Psoas muscle (tissue), 8 donors: Measurements from ENCODE around the gene PACSIN3. TPM values are rescaled to one million over a fixed set of nuclear protein-coding genes. Genes with fewer than 3 reads are reported as not detected.

ENCODE experiments used
- ATAC-seq, 4 donors: fragments of 200-7000 bp; cut with Tn5 transposase; one replicate each; pipeline ENCODE4 v1.9.1; 2020; ENCODE audit warnings: moderate library complexity in 3 of 4, mild to moderate bottlenecking in 2 of 4
- DNase-seq, 2 donors: peaks; one replicate each; pipeline ENCODE4 v3.0.0-alpha.2; 2020
- H3K27ac ChIP-seq: fragments of 200-600 bp; one replicate; pipeline ENCODE4 v1.8.0; 2022
- H3K27me3 ChIP-seq, 3 donors: fragments of 200-600 bp in 1 of 3; one replicate each; pipeline versions ENCODE4 v1.6.1 to v1.8.0; 2013 to 2022; ENCODE audit warnings: low read length in 2 of 3, mild to moderate bottlenecking in 2 of 3, moderate library complexity in 1 of 3; ENCODE audit not compliant: insufficient read depth in 3 of 3
- H3K36me3 ChIP-seq, 2 donors: fragments of 200-600 bp in 1 of 2; one replicate each; pipeline versions ENCODE4 v1.6.1 to v1.8.0; 2013 to 2022; ENCODE audit warnings: low read depth in 1 of 2, mild to moderate bottlenecking in 1 of 2, moderate library complexity in 1 of 2; ENCODE audit not compliant: insufficient read depth in 1 of 2
- H3K4me1 ChIP-seq: fragments of 200-600 bp; one replicate; pipeline ENCODE4 v1.8.0; 2022
- H3K4me3 ChIP-seq: fragments of 200-600 bp; one replicate; pipeline ENCODE4 v1.8.0; 2022; ENCODE audit warnings: mild to moderate bottlenecking
- H3K9me3 ChIP-seq: fragments of 200-600 bp; one replicate; pipeline ENCODE4 v1.8.0; 2022
- WGBS, 3 donors: extraction: QIAGEN DNeasy Blood & Tissue Kit; methylation state at CpG; one replicate each; pipeline versions ENCODE4 v1.1.6 to v1.1.7; 2013; 5-methylcytosine and 5-hydroxymethylcytosine counted together
- intact Hi-C, 2 donors: fragments of 100-400 bp; cut with DNase I; formaldehyde crosslinking; loops; one replicate each; pipeline versions ENCODE4 v1.11.0 to v1.14.2; 2022
- polyA plus RNA-seq, 3 donors: library from polyadenylated mRNA; stranded (reverse); fragments of 200-250 nt; gene quantifications; one replicate each; pipeline ENCODE4 v1.2.3, GENCODE V29; 2013
- total RNA-seq, 4 donors: library from RNA; stranded (reverse); fragmentation: NEBNext Ultra II Directional in 2 of 4; extraction: Animal tissue kit (Norgen Biotek cat#: 25700) in 2 of 4; gene quantifications; one replicate each; pipeline versions ENCODE4 v1.2.1 to v1.2.4, GENCODE V29; 2021 to 2023
- TF ChIP-seq, protein P1 (sequence below): fragments of 200-600 bp; IDR thresholded peaks from one replicate; pipeline ENCODE4 v1.8.0; 2022; ENCODE audit warnings: antibody characterized with exemption
- donor health status: healthy with polysubstance abuse.
- donor health status: DM: no; HTN: no; CAD: no; lungs with moderate emphysema.
- donor health status: Bipolar disorder and iron deficiency.
- donor health status: healthy.
- donor health status: DM: yes; HTN: yes; CAD: no.
- donor health status: DM: no; HTN: no; CAD: no.
- donor health status: DM: no; HTN: no; CAD: no.
- donor health status: DM: yes; HTN: yes; CAD: no.

Gene PACSIN3
- total and polyA plus RNA-seq, 7 donors: 90.4 to 430 (median 284) TPM

GRCh38 chr11:47183031-47183856 lies 3.0 kb downstream of the PACSIN3 start:
- TF ChIP-seq, protein P1, sequence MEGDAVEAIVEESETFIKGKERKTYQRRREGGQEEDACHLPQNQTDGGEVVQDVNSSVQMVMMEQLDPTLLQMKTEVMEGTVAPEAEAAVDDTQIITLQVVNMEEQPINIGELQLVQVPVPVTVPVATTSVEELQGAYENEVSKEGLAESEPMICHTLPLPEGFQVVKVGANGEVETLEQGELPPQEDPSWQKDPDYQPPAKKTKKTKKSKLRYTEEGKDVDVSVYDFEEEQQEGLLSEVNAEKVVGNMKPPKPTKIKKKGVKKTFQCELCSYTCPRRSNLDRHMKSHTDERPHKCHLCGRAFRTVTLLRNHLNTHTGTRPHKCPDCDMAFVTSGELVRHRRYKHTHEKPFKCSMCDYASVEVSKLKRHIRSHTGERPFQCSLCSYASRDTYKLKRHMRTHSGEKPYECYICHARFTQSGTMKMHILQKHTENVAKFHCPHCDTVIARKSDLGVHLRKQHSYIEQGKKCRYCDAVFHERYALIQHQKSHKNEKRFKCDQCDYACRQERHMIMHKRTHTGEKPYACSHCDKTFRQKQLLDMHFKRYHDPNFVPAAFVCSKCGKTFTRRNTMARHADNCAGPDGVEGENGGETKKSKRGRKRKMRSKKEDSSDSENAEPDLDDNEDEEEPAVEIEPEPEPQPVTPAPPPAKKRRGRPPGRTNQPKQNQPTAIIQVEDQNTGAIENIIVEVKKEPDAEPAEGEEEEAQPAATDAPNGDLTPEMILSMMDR: no peak
- DNase-seq (peak; percentile 65 to 90), ATAC-seq (peak; percentile 49 to 56 (median 51))
- peaks cover 60% of the 10 kb centered on the region for H3K4me1 ChIP-seq
- no peaks in the 10 kb centered on the region for H3K27me3 ChIP-seq
- H3K4me3 ChIP-seq: peak overlapping the region; percentile 93
- WGBS, 3 donors: 36 to 43% (median 40%) methylated on average over 21 to 25 of the region's 25 CpGs
- H3K27ac ChIP-seq: peak overlapping the region; percentile 95
- intact Hi-C loops: loop anchor here (5.0 kb wide), 1 partner anchor 174 kb away; no protein-coding TSS in a partner anchor
- peaks cover 0 to 42% of the 10 kb centered on the region in 2 donors for H3K36me3 ChIP-seq
- no peaks in the 10 kb centered on the region for H3K9me3 ChIP-seq

DNA sequence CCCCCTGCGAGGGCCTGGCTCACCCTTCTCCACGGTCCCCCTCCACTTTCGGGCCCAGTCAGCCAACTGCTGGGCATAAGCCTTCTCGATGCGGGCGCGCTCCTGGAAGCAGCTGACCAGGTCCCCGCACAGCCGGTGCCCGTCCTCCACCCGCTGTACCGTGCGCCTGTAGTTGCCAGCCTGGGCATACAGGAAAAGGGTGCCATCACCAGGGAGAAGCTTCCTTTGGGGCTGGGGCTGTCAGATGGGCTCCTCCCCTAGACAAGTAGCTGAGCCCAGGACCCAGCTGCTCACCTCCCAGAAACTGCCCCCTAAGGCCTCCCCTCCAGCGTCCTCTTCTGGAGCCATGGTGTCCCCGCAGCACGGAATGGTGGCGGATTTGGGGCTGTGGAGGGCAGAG lies 3.9 kb downstream of the PACSIN3 start:
- no peaks in the 10 kb centered on the region for H3K9me3 ChIP-seq
- H3K27me3 ChIP-seq: no peaks in the 10 kb centered on the region
- peak overlapping the region; percentile 93 for H3K4me3 ChIP-seq
- intact Hi-C loops: loop anchor here (5.0 kb wide), 1 partner anchor 175 kb away; no protein-coding TSS in a partner anchor
- DNase-seq: peak; percentile 24 to 71
- peaks cover 60% of the 10 kb centered on the region for H3K4me1 ChIP-seq
- ATAC-seq: peak in 3 of 4 donors; percentile 1 to 5 (median 4)
- TF ChIP-seq, protein P1: no peak
- WGBS, 3 donors: 39 to 60% (median 41%) methylated on average over 16 to 17 of the region's 17 CpGs
- H3K36me3 ChIP-seq: peaks cover 0 to 47% of the 10 kb centered on the region in 2 donors
- peak overlapping the region; percentile 95 for H3K27ac ChIP-seq

DNA sequence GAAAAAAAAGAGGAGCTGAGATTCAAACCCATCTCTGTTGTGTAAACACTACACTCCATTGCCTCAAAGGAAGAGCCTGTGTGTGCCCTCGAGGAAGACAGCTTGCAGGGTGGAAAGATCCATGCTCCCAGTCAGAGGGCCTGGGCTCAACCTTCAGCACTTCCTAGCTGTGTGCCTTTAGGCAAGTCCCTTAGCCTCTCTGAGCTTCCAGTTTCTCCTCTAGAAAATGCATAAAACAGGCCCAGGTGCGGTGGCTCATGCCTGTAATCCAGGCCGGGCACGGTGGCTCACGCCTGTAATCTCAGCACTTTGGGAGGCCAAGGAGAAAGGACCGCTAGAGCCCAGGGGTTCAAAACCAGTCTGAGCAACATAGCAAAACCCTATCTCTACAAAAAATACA lies 5.0 kb downstream of the PACSIN3 start:
- DNase-seq (no peak), ATAC-seq (no peak)
- peaks cover 0 to 48% of the 10 kb centered on the region in 2 donors for H3K36me3 ChIP-seq
- 67 to 81% (median 74%) methylated on average over 6 of the region's 6 CpGs for WGBS, 3 donors
- no peaks in the 10 kb centered on the region for H3K9me3 ChIP-seq
- no peaks in the 10 kb centered on the region for H3K27me3 ChIP-seq
- TF ChIP-seq, protein P1: no peak
- peak overlapping the region; percentile 93 for H3K4me3 ChIP-seq
- peaks cover 61% of the 10 kb centered on the region for H3K4me1 ChIP-seq
- H3K27ac ChIP-seq: peak overlapping the region; percentile 95
- intact Hi-C loops: loop anchor here (5.0 kb wide), 1 partner anchor 176 kb away; no protein-coding TSS in a partner anchor

GRCh38 chr11:47180006-47180787 lies 6.0 kb downstream of the PACSIN3 start:
- ATAC-seq (no peak), DNase-seq (no peak)
- intact Hi-C loops: loop anchor here (5.0 kb wide), 1 partner anchor 177 kb away; no protein-coding TSS in a partner anchor
- H3K4me3 ChIP-seq: peak overlapping the region; percentile 93
- TF ChIP-seq, protein P1: no peak
- no peaks in the 10 kb centered on the region for H3K27me3 ChIP-seq
- peak overlapping the region; percentile 95 for H3K27ac ChIP-seq
- no peaks in the 10 kb centered on the region for H3K9me3 ChIP-seq
- WGBS, 3 donors: 81 to 88% (median 86%) methylated on average over 35 of the region's 35 CpGs
- H3K36me3 ChIP-seq: peaks cover 0 to 59% of the 10 kb centered on the region in 2 donors
- H3K4me1 ChIP-seq: peaks cover 70% of the 10 kb centered on the region
